Gastrocnemius medialis (tissue), 4 donors: ENCODE data around the gene PLXNC1.

Experiments
- POLR2A ChIP-seq, 2 donors: fragments of 450-650 bp; IDR thresholded peaks; one replicate each; pipeline ENCODE4 v1.6.1; 2017; ENCODE audit warnings: antibody characterized with exemption in 2 of 2, mild to moderate bottlenecking in 2 of 2, moderate library complexity in 2 of 2
- TF ChIP-seq, protein P1 (sequence below), 5 experiments: fragments of 450-650 bp in 3 of 5; fragments of 200-600 bp in 2 of 5; sonication (generic) in 2 of 5; IDR thresholded peaks in 4 of 5; conservative IDR thresholded peaks in 1 of 5; 1 replicate in 4 of 5; 2 replicates in 1 of 5; pipeline ENCODE4 v1.5.1; 2016 to 2019; ENCODE audit warnings: antibody characterized with exemption in 5 of 5, mild to moderate bottlenecking in 3 of 5, moderate library complexity in 3 of 5

GRCh38 chr12:94266796-94267536 is 118.6 kb downstream of the PLXNC1 start:
- TF ChIP-seq POLR2A (IDR thresholded peaks at IDR 0.05) = no peak
- TF ChIP-seq, protein P1, sequence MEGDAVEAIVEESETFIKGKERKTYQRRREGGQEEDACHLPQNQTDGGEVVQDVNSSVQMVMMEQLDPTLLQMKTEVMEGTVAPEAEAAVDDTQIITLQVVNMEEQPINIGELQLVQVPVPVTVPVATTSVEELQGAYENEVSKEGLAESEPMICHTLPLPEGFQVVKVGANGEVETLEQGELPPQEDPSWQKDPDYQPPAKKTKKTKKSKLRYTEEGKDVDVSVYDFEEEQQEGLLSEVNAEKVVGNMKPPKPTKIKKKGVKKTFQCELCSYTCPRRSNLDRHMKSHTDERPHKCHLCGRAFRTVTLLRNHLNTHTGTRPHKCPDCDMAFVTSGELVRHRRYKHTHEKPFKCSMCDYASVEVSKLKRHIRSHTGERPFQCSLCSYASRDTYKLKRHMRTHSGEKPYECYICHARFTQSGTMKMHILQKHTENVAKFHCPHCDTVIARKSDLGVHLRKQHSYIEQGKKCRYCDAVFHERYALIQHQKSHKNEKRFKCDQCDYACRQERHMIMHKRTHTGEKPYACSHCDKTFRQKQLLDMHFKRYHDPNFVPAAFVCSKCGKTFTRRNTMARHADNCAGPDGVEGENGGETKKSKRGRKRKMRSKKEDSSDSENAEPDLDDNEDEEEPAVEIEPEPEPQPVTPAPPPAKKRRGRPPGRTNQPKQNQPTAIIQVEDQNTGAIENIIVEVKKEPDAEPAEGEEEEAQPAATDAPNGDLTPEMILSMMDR (IDR thresholded peaks at IDR 0.05 in 4 of 5, conservative IDR thresholded peaks at IDR 0.05 in 1 of 5) = no peak
